Epithelial cell of proximal tubule (primary cell): ENCODE measurements around the gene REXO1. TPM values are rescaled to one million over a fixed set of nuclear protein-coding genes. Genes with fewer than 3 reads are reported as not detected.

Source experiments
- DNase-seq: peaks from one replicate; pipeline ENCODE4 v3.0.0-alpha.2; 2011; ENCODE audit warnings: low read depth
- H3K4me3 ChIP-seq: 2 replicates; pipeline ENCODE4 v1.5.1; 2011; ENCODE audit warnings: low read depth, mild to moderate bottlenecking, low read length
- CTCF ChIP-seq: conservative IDR thresholded peaks from 2 replicates; pipeline ENCODE4 v1.5.1; 2012; ENCODE audit warnings: low read depth, mild to moderate bottlenecking, low read length
- total RNA-seq: library from RNA; depleted of rRNA; stranded (reverse); fragments of >200 nt; gene quantifications from 2 replicates; pipeline ENCODE4 v1.2.3, GENCODE V29; 2015

REXO1 gene
- total RNA-seq, 1 donor from 2014 or later, result 18.4 TPM

- DNase-seq, result no peak
- H3K4me3 ChIP-seq, result no peak overlapping the region
- TF ChIP-seq CTCF, result no peak
Measured at GRCh38 chr19:1777149-1777548, 71.1 kb downstream of the REXO1 start.

GRCh38 chr19:1776606-1777147 lies 71.6 kb downstream of the REXO1 start:
- H3K4me3 ChIP-seq, result no peak overlapping the region
- no peak for DNase-seq
- TF ChIP-seq CTCF, result no peak

GRCh38 chr19:1775951-1776605 lies 72.2 kb downstream of the REXO1 start:
- H3K4me3 ChIP-seq, result no peak overlapping the region
- no peak for TF ChIP-seq CTCF
- no peak for DNase-seq

- H3K4me3 ChIP-seq, result no peak overlapping the region
- TF ChIP-seq CTCF, result peak; percentile 55
- DNase-seq, result no peak
Measured at GRCh38 chr19:1774989-1775772, 73.1 kb downstream of the REXO1 start.

GRCh38 chr19:1773184-1773583 lies 75.1 kb downstream of the REXO1 start:
- H3K4me3 ChIP-seq, result no peak overlapping the region
- TF ChIP-seq CTCF, result no peak
- peak; percentile 52 for DNase-seq

- DNase-seq, result no peak
- no peak for TF ChIP-seq CTCF
- H3K4me3 ChIP-seq, result no peak overlapping the region
Measured at GRCh38 chr19:1770866-1771576, 77.3 kb downstream of the REXO1 start.
